H1 (cell line): Measurements from ENCODE around the gene CCIN. TPM values are rescaled to one million over a fixed set of nuclear protein-coding genes. Genes with fewer than 3 reads are reported as not detected.

Source experiments
- CTCF ChIA-PET: fragments of 300-600 bp; sonication (Branson Sonifier 250); formaldehyde crosslinking; loops from one replicate; lab custom pipeline; 2021; ENCODE audit not compliant: partially characterized antibody; lab: Charles Lee
- POLR2A ChIA-PET: fragments of 300-600 bp; sonication (Branson Sonifier 250); formaldehyde crosslinking; loops from one replicate; lab custom pipeline; 2021; ENCODE audit warnings: inconsistent platforms; ENCODE audit not compliant: partially characterized antibody; lab: Charles Lee
- DNase-seq, 2 experiments: peaks; one replicate each; pipeline versions ENCODE4 v3.0.0 to v3.0.0-alpha.2; 2010 to 2022; ENCODE audit warnings: low spot score in 2 of 2, low read depth in 1 of 2, mixed read lengths in 1 of 2
- FAIRE-seq: peaks from 2 replicates; lab custom pipeline; 2011; peaks lifted over from hg19 to GRCh38; lab: Jason Lieb, UNC
- H2AFZ ChIP-seq: 2 replicates; pipeline ENCODE4 v1.8.1; 2012; ENCODE audit warnings: low read length, inconsistent platforms
- H2AK5ac ChIP-seq: 2 replicates; pipeline ENCODE4 v1.6.1; 2013; ENCODE audit warnings: low read depth, low read length
- H2BK120ac ChIP-seq: replicated peaks from 2 replicates; pipeline ENCODE3; 2013; ENCODE audit warnings: low read depth, low read length, inconsistent platforms
- H2BK12ac ChIP-seq: 2 replicates; pipeline ENCODE4 v1.6.1; 2013; ENCODE audit warnings: low read depth, low read length
- H2BK15ac ChIP-seq: 2 replicates; pipeline ENCODE4 v1.6.1; 2013; ENCODE audit warnings: low read length
- H2BK20ac ChIP-seq: 2 replicates; pipeline ENCODE4 v1.6.1; 2013; ENCODE audit warnings: low read length
- H2BK5ac ChIP-seq: 2 replicates; pipeline ENCODE4 v1.6.1; 2013; ENCODE audit warnings: low read depth, low read length
- H3K14ac ChIP-seq: 2 replicates; pipeline ENCODE4 v1.6.1; 2013; ENCODE audit warnings: inconsistent platforms; ENCODE audit not compliant: insufficient read length
- H3K18ac ChIP-seq: 2 replicates; pipeline ENCODE4 v1.6.1; 2013; ENCODE audit warnings: low read length; ENCODE audit errors: extremely low read depth
- H3K23ac ChIP-seq: 2 replicates; pipeline ENCODE4 v1.6.1; 2013; ENCODE audit warnings: inconsistent platforms; ENCODE audit not compliant: insufficient read length
- H3K23me2 ChIP-seq: 2 replicates; pipeline ENCODE4 v1.6.1; 2013; ENCODE audit warnings: low read depth, low read length
- H3K27ac ChIP-seq: 2 replicates; pipeline ENCODE4 v1.6.1; 2011; ENCODE audit warnings: low read depth, low read length, inconsistent platforms
- H3K27me3 ChIP-seq, 4 experiments: replicated peaks in 1 of 4; 1 replicate in 1 of 4; 2 replicates in 3 of 4; pipeline versions ENCODE4 v1.6.1 to v1.8.1; 2011 to 2013; ENCODE audit warnings: low read length in 3 of 4, mild to moderate bottlenecking in 3 of 4, inconsistent platforms in 2 of 4, mixed read lengths in 2 of 4, moderate library complexity in 1 of 4; ENCODE audit not compliant: control insufficient read depth in 3 of 4, insufficient read depth in 3 of 4; ENCODE audit errors: extremely low read depth in 1 of 4
- H3K36me3 ChIP-seq, 4 experiments: 2 replicates each; pipeline versions ENCODE4 v1.6.1 to v1.8.1; 2011 to 2013; ENCODE audit warnings: mild to moderate bottlenecking in 4 of 4, low read length in 3 of 4, moderate library complexity in 2 of 4, control low read depth in 1 of 4, inconsistent platforms in 1 of 4; ENCODE audit not compliant: insufficient read depth in 4 of 4, control insufficient read depth in 2 of 4
- H3K4ac ChIP-seq: replicated peaks from 2 replicates; pipeline ENCODE3; 2013; ENCODE audit warnings: low read length, low read depth, mixed read lengths, inconsistent platforms; ENCODE audit not compliant: insufficient read length
- H3K4me1 ChIP-seq, 4 experiments: replicated peaks in 1 of 4; 1 replicate in 1 of 4; 2 replicates in 3 of 4; pipeline versions ENCODE4 v1.6.1 to v1.8.1; 2011 to 2013; ENCODE audit warnings: low read length in 3 of 4, inconsistent platforms in 2 of 4, mixed read lengths in 1 of 4; ENCODE audit not compliant: insufficient read depth in 4 of 4, control insufficient read depth in 3 of 4
- H3K4me2 ChIP-seq, 2 experiments: 2 replicates each; pipeline versions ENCODE4 v1.6.1 to v1.8.1; 2011 to 2013; ENCODE audit warnings: low read depth in 2 of 2, low read length in 2 of 2, control low read depth in 1 of 2, inconsistent platforms in 1 of 2, mild to moderate bottlenecking in 1 of 2; ENCODE audit not compliant: insufficient read depth in 1 of 2
- H3K4me3 ChIP-seq, 4 experiments: fragments of 200-600, 300-600 bp in 1 of 4; sonication (generic), shearing (Covaris generic), sonication (Bioruptor Twin) in 1 of 4; 2 replicates each; pipeline versions ENCODE4 v1.5.1 to v1.8.1; 2011 to 2016; ENCODE audit warnings: low read length in 4 of 4, low read depth in 3 of 4, control low read depth in 2 of 4, inconsistent platforms in 2 of 4, mild to moderate bottlenecking in 2 of 4, mixed read lengths in 1 of 4, moderate library complexity in 1 of 4; ENCODE audit not compliant: insufficient read depth in 2 of 4; ENCODE audit errors: extremely low read depth in 1 of 4
- H3K56ac ChIP-seq: replicated peaks from 2 replicates; pipeline ENCODE3; 2013; ENCODE audit warnings: low read depth, mild to moderate bottlenecking, mixed read lengths, low read length, inconsistent platforms; ENCODE audit not compliant: insufficient read length
- H3K79me1 ChIP-seq: 2 replicates; pipeline ENCODE4 v1.6.1; 2013; ENCODE audit warnings: low read depth, low read length, control low read depth
- H3K79me2 ChIP-seq, 2 experiments: 2 replicates each; pipeline versions ENCODE4 v1.6.1 to v1.8.1; 2012 to 2013; ENCODE audit warnings: low read length in 2 of 2, mild to moderate bottlenecking in 2 of 2, inconsistent platforms in 1 of 2; ENCODE audit not compliant: insufficient read depth in 2 of 2, control insufficient read depth in 1 of 2
- H3K9ac ChIP-seq, 4 experiments: replicated peaks in 1 of 4; 1 replicate in 1 of 4; 2 replicates in 3 of 4; pipeline versions ENCODE4 v1.6.1 to v1.8.1; 2011 to 2013; ENCODE audit warnings: low read depth in 3 of 4, low read length in 3 of 4, control low read depth in 2 of 4, mild to moderate bottlenecking in 2 of 4, moderate library complexity in 2 of 4, inconsistent platforms in 1 of 4; ENCODE audit errors: extremely low read depth in 1 of 4
- H3K9me3 ChIP-seq, 2 experiments: 2 replicates each; pipeline versions ENCODE4 v1.6.1 to v1.8.1; 2012 to 2013; ENCODE audit warnings: mild to moderate bottlenecking in 2 of 2, moderate library complexity in 2 of 2, control low read depth in 1 of 2, inconsistent platforms in 1 of 2, low read depth in 1 of 2, low read length in 1 of 2, mixed read lengths in 1 of 2; ENCODE audit not compliant: insufficient read depth in 2 of 2
- H4K20me1 ChIP-seq, 2 experiments: replicated peaks in 1 of 2; 2 replicates each; pipeline versions ENCODE3 to v1.8.1; 2011 to 2013; ENCODE audit warnings: inconsistent platforms in 2 of 2, low read length in 2 of 2, mild to moderate bottlenecking in 1 of 2; ENCODE audit not compliant: insufficient read depth in 2 of 2, control insufficient read depth in 1 of 2
- H4K5ac ChIP-seq: 2 replicates; pipeline ENCODE4 v1.6.1; 2013; ENCODE audit warnings: low read length, low read depth, mixed read lengths, inconsistent platforms; ENCODE audit not compliant: insufficient read length
- H4K8ac ChIP-seq: 2 replicates; pipeline ENCODE4 v1.8.0; 2013; ENCODE audit warnings: mild to moderate bottlenecking, moderate library complexity, low read length, inconsistent platforms; ENCODE audit not compliant: insufficient read depth; ENCODE audit errors: extremely low read depth
- H4K91ac ChIP-seq: replicated peaks from 2 replicates; pipeline ENCODE3; 2013; ENCODE audit warnings: low read length, mixed read lengths, inconsistent platforms; ENCODE audit not compliant: insufficient read length
- CTCF ChIP-seq, 3 experiments: IDR thresholded peaks; 1 replicate in 2 of 3; 2 replicates in 1 of 3; pipeline versions ENCODE4 v1.5.1 to v1.6.1; 2011; ENCODE audit warnings: low read length in 3 of 3, mild to moderate bottlenecking in 3 of 3, inconsistent platforms in 2 of 3, low read depth in 1 of 3, moderate library complexity in 1 of 3; ENCODE audit not compliant: insufficient read depth in 1 of 3; ENCODE audit errors: control extremely low read depth in 1 of 3
- GABPA ChIP-seq: IDR thresholded peaks from 2 replicates; pipeline ENCODE4 v1.6.1; 2011; ENCODE audit warnings: mild to moderate bottlenecking, low read length, moderate library complexity, borderline replicate concordance; ENCODE audit not compliant: insufficient read depth
- GTF2F1 ChIP-seq: IDR thresholded peaks from 2 replicates; pipeline ENCODE4 v1.6.1; 2012; ENCODE audit warnings: low read depth, low read length, improper control_type of control experiment, borderline replicate concordance
- NANOG ChIP-seq: IDR thresholded peaks from 2 replicates; pipeline ENCODE4 v1.6.1; 2011; ENCODE audit warnings: low read length, low read depth, mild to moderate bottlenecking, inconsistent platforms; ENCODE audit not compliant: insufficient read depth, poor library complexity, severe bottlenecking
- SP4 ChIP-seq: IDR thresholded peaks from 2 replicates; pipeline ENCODE4 v1.6.1; 2012; ENCODE audit warnings: low read length, inconsistent platforms
- USF2 ChIP-seq: IDR thresholded peaks from 2 replicates; pipeline ENCODE4 v1.6.1; 2011; ENCODE audit warnings: low read length, improper control_type of control experiment
- WGBS, 2 experiments: shearing (Covaris generic) in 1 of 2; methylation state at CpG; one replicate each; pipeline versions ENCODE4 v1.1.6 to v1.1.7; 2013 to 2015; ENCODE audit warnings: low lambda C conversion rate in 2 of 2, mixed read lengths in 2 of 2, inconsistent platforms in 1 of 2, low coverage in 1 of 2, missing lambda C conversion rate in 1 of 2; ENCODE audit not compliant: insufficient replicate concordance in 2 of 2, insufficient coverage in 1 of 2, insufficient read length in 1 of 2; ENCODE audit errors: extremely low coverage in 1 of 2, missing lambda C conversion rate in 1 of 2; 5-methylcytosine and 5-hydroxymethylcytosine counted together
- polyA plus RNA-seq, 7 experiments: library from polyadenylated mRNA; depleted of rRNA in 3 of 7; stranded (reverse) in 5 of 7; unstranded in 2 of 7; fragments of >200 nt in 5 of 7; fragments of 200-250 nt in 2 of 7; gene quantifications; 1 replicate in 5 of 7; 2 replicates in 1 of 7; 4 replicates in 1 of 7; pipeline versions ENCODE4 v1.2.1 to v1.2.3, GENCODE V29; 2011 to 2013; ENCODE audit warnings: missing spikeins in 2 of 7, mixed read lengths in 2 of 7
- total RNA-seq: library from RNA; stranded (reverse); fragmentation: NEBNext Ultra II Directional; extraction: Animal tissue kit (Norgen Biotek cat#: 25700); gene quantifications from 2 replicates; pipeline ENCODE4 v1.2.1, GENCODE V29; 2021
- TF ChIP-seq, protein P1 (sequence below): IDR thresholded peaks from 2 replicates; pipeline ENCODE4 v1.6.1; 2011; ENCODE audit warnings: low read depth, mild to moderate bottlenecking, low read length; ENCODE audit not compliant: insufficient read depth

CCIN gene
- total and polyA plus RNA-seq, 2 of the 8 experiments (the other 6 are each of a cell fraction or from before 2014, with no cell fraction given) = 0.19 to 0.21 TPM

DNA sequence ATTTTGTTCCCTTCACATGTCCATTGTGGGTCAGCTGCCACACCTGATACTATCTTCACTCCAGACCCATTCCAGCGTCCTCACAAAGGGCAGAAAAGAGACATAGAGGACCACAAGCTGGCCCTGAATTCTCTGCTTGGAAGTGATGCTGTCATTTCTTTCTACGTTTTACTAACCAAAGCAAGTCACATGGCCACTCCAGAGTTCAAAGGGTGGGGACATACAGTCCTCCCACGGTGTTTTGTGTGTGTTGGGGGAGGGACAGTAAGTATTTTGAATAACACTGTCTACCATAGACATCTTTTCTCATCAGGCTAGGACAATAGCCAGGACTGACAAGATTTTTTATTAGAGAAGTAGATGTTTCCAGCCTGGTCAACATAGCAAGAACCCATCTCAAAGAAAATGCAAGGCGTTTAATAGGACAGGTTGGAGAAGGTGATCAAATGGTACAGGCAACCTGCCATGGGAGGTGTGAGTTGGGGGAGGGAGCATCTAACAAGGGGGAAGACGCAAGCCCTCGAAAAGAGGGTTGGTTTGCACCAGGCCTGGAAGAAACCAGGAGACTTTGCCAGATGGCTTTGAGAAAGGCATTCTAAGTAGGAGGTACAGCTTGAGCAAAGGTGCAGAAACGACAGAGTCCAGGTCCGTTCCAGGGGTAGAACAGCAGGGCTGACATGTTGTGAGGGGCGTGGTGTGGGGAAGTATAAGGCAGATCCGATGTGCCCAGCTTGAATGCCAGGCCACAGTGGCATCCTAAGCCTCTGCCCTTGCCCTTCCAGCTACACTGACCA, 43.9 kb upstream of the CCIN start:
- H2BK5ac ChIP-seq = no peak overlapping the region
- H3K9ac ChIP-seq = no peak overlapping the region
- no peaks in the 10 kb centered on the region for H4K20me1 ChIP-seq
- H2BK120ac ChIP-seq = no peak overlapping the region
- peaks cover 0 to 5% (median 0%) of the 10 kb centered on the region in 4 experiments; a peak in 2 of 8 replicates for H3K36me3 ChIP-seq
- CTCF ChIA-PET = interaction anchor here (1.3 to 4.7 kb wide), 4 partner anchors 17 to 40 kb away, joined by 3 to 23 read pairs (median 8); no protein-coding TSS in a partner anchor
- no peaks in the 10 kb centered on the region for H3K79me2 ChIP-seq
- no peak overlapping the region for H3K18ac ChIP-seq
- H2AFZ ChIP-seq = no peak overlapping the region
- no peak overlapping the region for H4K91ac ChIP-seq
- no peak overlapping the region for H3K4me2 ChIP-seq
- H2BK12ac ChIP-seq = no peak overlapping the region
- no peak overlapping the region for H3K14ac ChIP-seq
- H3K23me2 ChIP-seq = no peaks in the 10 kb centered on the region
- H3K27me3 ChIP-seq = no peaks in the 10 kb centered on the region
- no peak overlapping the region for H4K8ac ChIP-seq
- H3K4me3 ChIP-seq = no peak overlapping the region
- H3K4me1 ChIP-seq = no peaks in the 10 kb centered on the region
- no peak overlapping the region for H3K27ac ChIP-seq
- H3K9me3 ChIP-seq = no peaks in the 10 kb centered on the region
- no peak overlapping the region for H2BK20ac ChIP-seq
- H3K23ac ChIP-seq = no peak overlapping the region
- H3K56ac ChIP-seq = no peak overlapping the region
- WGBS, 2 experiments = 85% methylated on average over 10 of the region's 10 CpGs; no CpG with 5 or more reads in 1 of the 2 experiments
- H3K79me1 ChIP-seq = no peaks in the 10 kb centered on the region
- no peak overlapping the region for H2AK5ac ChIP-seq
- DNase-seq (no peak), FAIRE-seq (no peak)
- POLR2A ChIA-PET = interaction anchor here (0.9 kb wide), 1 partner anchor 12 kb away, joined by 3 read pairs; no protein-coding TSS in a partner anchor
- H4K5ac ChIP-seq = no peak overlapping the region
- no peak overlapping the region for H2BK15ac ChIP-seq
- no peak overlapping the region for H3K4ac ChIP-seq
- TF ChIP-seq GABPA = no peak
- TF ChIP-seq NANOG = no peak
- TF ChIP-seq CTCF (IDR thresholded peaks at IDR 0.05; ENCODE audit: control extremely low read depth in 1 of 3, insufficient read depth in 1 of 3, low read depth in 1 of 3, low read length in 3 of 3) = no peak
- no peak for TF ChIP-seq USF2
- TF ChIP-seq, protein P1, sequence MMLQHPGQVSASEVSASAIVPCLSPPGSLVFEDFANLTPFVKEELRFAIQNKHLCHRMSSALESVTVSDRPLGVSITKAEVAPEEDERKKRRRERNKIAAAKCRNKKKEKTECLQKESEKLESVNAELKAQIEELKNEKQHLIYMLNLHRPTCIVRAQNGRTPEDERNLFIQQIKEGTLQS = no peak
- no peak for TF ChIP-seq SP4
- TF ChIP-seq GTF2F1 = no peak
